ENCODE results near the gene RNF208.

DNA sequence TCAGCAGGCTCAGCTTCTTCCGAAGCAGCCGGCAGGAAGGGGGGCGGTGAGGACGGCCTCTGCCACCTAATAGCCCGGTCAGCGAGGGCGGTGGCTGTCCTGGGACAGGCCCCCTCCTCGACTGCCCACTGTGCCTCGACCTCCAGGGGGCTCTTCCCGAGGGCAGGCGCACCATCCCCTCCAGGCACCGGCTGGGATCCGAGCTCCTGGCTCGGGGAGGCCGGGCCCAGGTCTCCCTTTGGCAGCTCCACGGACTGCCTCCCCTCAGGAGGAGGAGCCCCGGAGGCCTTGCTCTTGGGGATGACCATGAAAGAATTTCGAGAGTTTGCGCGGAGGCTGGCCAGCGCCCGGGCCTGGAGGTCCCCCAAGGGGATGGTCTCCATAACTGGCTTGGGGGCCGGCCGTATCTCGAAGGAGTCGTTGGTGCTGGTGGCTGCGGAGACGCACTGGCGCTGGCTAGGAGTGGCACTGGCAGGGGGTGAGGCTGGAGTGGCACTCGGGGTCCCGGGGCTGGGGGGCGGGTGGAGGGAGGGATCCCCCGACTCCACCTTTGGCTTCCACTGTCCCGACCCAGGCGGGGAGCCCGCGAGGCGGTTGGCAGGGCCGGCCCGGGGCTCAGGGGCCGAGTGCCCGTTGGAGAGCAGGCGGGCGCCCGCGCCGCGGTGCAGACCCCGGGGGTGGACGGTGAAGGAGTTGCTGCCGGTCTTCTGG is 22.5 kb downstream of the RNF208 start:
- TF ChIP-seq, protein P1, sequence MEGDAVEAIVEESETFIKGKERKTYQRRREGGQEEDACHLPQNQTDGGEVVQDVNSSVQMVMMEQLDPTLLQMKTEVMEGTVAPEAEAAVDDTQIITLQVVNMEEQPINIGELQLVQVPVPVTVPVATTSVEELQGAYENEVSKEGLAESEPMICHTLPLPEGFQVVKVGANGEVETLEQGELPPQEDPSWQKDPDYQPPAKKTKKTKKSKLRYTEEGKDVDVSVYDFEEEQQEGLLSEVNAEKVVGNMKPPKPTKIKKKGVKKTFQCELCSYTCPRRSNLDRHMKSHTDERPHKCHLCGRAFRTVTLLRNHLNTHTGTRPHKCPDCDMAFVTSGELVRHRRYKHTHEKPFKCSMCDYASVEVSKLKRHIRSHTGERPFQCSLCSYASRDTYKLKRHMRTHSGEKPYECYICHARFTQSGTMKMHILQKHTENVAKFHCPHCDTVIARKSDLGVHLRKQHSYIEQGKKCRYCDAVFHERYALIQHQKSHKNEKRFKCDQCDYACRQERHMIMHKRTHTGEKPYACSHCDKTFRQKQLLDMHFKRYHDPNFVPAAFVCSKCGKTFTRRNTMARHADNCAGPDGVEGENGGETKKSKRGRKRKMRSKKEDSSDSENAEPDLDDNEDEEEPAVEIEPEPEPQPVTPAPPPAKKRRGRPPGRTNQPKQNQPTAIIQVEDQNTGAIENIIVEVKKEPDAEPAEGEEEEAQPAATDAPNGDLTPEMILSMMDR (IDR thresholded peaks at IDR 0.05), result no peak
- TF ChIP-seq POLR2A (IDR thresholded peaks at IDR 0.05; ENCODE audit: low read depth) (no peak), POLR2AphosphoS5 (IDR thresholded peaks at IDR 0.05) (no peak), EP300 (IDR thresholded peaks at IDR 0.05) (no peak)

All from esophagus muscularis mucosa (tissue), 4 donors.